ENCODE data around the gene TRDN.
"Not testable (repeated sequence)": the region's sequence is repeated elsewhere in the genome, so short reads cannot be mapped to it uniquely, and the experiment has no call there.

TRDN gene

DNA sequence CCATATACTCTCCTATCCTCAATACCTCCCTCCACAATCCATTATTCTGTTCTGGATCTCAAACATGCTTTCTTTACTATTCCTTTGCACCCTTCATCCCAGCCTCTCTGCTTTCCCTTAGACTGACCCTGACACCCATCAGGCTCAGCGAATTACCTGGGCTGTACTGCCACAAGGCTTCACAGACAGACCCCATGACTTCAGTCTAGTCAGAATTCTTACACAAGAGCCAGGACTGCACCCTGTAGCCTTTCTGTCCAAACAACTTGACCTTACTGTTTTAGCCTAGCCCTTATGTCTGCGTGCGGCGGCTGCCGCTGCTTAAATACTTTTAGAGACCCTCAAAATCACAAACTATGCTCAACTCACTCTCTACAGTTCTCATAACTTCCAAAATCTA lies 76.9 kb downstream of the TRDN start:
- DNase-seq = not testable (repeated sequence)

GRCh38 chr6:123557474-123557873 lies 79.3 kb downstream of the TRDN start:
- DNase-seq = not testable (repeated sequence)

GRCh38 chr6:123551939-123552707 lies 84.6 kb downstream of the TRDN start:
- DNase-seq = no peak

DNA sequence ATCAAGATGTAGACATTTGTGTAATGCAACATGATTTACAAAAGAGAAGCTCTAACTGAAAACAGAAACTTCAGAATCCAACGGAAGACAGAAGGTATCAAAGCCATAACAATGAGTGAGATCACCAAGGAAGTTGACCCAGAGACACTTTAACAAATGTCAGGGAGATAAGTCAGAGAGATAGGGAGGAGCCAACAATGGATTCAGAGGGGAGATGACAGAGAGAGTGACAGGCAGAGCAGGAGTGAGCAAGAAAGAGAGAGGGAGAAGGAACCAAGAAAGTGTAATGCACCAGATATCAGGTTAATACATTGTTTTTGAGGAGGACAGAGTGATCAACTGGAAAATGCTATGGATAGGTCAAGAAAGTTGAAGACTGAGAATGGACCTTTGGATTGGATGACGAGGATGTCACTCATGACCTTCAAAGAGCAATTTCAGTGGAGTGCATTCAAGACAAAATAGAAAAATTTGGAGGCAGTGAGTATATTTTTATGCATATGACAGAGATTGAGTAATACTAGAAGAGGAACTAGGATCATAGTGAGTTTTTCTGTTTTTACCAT lies 86.6 kb downstream of the TRDN start:
- DNase-seq = no peak

DNA sequence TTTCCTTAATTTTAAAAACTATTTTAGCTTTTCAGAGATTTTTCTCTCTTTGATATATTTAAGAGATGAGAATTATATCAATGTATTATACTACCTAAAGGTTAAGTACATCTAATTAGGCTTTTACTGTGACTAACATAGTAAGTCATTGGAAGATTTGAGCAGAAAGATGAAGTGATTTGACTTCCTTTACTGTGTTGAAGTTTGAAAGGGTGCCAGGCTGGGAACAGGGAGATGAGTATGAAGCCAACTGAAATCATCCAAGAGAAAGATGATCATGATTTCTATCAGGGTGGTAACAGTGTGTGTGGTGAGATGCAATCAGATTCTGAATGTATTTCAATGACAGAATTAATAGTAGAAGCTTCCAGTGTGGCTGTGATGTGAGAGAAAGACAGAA lies 87.3 kb downstream of the TRDN start:
- DNase-seq = no peak

GRCh38 chr6:123547216-123547978 lies 89.4 kb downstream of the TRDN start:
- DNase-seq = no peak

GRCh38 chr6:123546537-123546936 lies 90.2 kb downstream of the TRDN start:
- no peak for DNase-seq

DNA sequence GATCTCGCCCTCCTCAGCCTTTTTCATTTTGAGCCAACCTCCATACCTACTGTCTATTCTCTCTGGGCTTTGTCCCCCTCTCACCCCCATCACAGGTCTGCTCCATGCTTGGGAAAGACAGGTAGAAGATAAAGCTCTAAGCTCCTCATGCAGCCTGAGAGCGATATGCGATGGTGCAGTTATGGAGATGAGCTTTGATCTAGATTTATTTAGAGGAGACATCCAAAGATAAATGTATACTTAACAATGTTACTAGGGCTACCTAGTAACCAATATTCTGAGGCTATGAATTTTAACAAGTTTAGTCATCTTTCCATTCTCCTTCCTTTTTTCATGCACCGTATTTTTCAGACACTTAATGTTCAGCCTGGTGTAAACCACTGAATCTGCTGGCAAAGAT lies 95.3 kb downstream of the TRDN start:
- no peak for DNase-seq

DNA sequence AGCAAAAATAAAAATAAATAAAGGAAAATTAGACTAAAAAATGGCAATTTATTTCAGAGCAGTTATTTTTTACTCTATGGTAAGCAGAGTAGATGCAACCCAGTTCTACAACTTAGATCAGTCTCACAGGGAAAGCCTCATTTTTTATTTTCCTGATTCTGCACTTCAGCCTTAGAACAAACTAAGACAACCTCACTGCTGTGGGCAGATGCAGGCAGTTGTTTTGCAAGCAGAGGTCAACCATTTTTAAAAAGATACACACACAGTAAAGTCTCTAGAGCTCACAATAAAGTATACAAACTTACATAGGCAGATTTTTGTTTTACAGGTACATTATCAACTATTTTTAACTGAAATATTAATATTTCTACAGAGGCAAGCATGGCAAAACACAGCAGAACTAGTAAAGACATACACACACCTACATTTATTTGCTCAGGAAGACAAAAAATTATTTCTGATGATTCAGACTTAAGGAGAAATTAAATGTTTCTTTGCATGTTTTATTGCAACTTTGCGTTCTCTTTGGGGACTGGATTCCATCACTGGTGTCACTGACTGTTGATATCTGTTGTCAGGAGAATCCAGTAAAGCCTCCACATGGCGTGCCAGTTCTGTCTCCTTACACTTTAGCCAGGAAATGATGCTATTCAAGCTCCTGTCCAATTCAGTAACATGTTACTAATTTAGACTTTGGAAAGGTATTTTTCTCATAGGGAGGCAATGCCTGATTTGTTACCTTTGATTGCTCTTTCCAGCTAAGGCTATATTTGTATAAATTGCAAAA lies 102.7 kb downstream of the TRDN start:
- DNase-seq = no peak

GRCh38 chr6:123529843-123530242 lies 106.9 kb downstream of the TRDN start:
- DNase-seq = no peak

DNA sequence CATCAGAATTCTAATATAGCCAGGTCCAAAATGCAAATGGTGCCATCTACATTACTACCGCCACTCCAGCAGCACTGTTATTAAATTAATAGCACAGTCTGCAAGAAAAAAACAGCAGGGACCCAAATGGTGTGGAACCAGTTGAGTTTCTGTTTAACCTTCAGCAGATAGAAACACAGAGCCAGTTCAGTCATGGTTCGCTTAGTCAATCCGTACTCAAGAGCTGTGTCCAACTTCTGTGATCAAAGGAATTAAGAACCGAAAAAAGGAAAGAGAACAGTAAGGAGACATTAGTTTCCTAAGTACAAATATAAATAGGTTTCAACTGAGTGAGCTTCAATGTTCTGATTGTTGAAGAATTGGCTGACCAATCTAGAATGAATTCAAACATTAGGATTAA lies 107.7 kb downstream of the TRDN start:
- DNase-seq = no peak

DNA sequence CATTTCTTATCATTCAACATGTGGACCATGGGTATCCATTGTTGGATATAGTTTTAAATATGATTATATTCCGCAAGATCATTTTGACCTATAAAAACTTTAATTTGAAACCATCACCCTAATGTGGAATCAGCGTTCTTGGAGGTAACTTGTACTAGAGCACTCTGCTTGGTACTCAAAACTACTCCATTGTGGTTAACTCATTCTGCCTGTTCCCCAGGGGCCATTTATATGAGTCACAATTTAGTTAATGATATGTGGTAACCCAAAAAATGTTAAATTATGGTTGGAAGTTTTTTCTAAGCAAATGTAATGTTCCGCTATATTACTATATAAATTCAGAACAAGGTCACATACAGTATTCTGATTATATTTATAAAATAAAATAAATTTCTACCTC lies 109.3 kb downstream of the TRDN start:
- DNase-seq = no peak

GRCh38 chr6:123526128-123526527 lies 110.6 kb downstream of the TRDN start:
- no peak for DNase-seq

GRCh38 chr6:123524781-123525180 lies 112.0 kb downstream of the TRDN start:
- no peak for DNase-seq

- DNase-seq = no peak
Measured at GRCh38 chr6:123520217-123520616, 116.5 kb downstream of the TRDN start.

- DNase-seq = no peak
Measured at GRCh38 chr6:123519189-123519505, 117.6 kb downstream of the TRDN start.

- no peak for DNase-seq
Measured at GRCh38 chr6:123518441-123519188, 118.1 kb downstream of the TRDN start.

DNA sequence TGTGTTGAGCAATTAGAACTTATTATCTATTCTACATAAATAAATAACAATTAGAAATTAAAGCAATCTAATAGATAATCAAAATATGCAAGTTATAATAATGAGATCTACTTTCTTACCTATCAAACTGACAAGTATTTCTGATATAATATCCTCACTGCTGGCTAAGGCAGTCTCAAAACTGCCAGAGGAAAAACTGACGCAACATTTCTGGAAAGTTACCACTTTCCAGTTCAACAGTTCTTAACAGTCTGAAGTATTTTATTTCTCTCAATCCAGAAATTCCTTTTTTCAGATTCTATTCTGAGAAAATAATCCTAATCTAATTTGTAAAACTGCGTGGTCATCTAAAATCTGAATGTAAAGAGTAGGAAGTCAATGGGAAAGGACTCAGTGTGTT lies 121.0 kb downstream of the TRDN start:
- no peak for DNase-seq

- no peak for DNase-seq
Measured at GRCh38 chr6:123509112-123509511, 127.6 kb downstream of the TRDN start.

- no peak for DNase-seq
Measured at GRCh38 chr6:123508290-123508689, 128.5 kb downstream of the TRDN start.

DNA sequence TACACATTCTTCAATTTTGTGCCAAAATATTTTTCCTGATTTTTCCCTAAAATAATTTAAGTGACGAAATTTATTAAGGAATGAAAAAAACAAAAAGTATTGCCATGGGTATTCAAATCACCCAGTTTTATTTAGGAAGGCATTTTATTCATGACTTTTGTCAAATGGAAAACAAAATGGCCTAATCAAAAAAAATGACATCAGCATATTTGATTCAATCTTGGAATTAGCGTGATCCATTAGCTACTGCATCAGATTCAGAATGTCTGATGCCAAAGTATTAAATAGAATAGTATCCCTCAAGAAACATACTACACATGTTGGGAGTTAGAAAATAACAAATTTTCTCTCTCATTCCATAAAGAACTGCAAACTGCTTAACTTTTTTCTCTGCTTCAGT lies 129.2 kb downstream of the TRDN start:
- DNase-seq = no peak

DNA sequence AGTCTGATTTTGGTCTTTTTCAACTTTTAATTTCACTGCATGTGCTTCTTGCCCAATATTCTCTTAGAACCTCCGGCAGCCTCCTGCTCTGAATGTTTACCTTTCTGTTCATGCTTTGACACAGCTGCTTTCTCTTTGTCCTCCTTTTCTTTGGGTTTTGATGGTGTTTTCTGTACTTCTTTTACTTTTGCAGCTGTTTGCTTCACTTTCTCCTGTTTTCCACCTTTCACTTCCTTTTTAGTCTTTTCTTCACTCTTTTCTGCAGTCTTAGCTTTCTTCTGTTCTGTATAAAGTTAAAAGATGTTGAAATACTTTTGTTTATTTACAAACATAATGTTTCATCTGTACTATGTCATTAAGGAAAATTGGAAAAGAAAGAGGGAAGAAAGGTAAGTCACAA lies 133.1 kb downstream of the TRDN start:
- no peak for DNase-seq

DNA sequence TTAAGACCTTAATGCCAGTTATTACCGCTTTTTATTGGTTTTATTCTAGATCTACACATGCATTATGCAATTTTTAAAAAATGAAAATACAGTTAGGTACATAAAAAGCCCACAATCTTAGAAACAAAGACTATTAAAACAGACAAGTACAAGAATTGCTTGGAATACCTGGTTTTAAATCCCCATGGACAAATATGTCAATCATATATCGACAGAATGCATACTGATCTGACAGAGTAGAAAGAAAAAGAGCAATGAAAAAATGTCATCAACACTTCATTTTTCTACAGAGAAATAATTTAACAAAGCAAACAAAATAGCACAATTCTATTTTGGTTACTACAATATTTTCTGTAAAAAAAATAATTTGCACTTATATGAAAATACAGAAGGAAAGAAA lies 139.7 kb downstream of the TRDN start:
- no peak for DNase-seq

Measured in activated effector memory CD4-positive, alpha-beta T cell treated with Interleukin-2 at 50 U/mL for 16 hours (primary cell).